GM18511 (cell line): ENCODE measurements around the gene DESI1.
"Not testable (repeated sequence)": the region's sequence is repeated elsewhere in the genome, so short reads cannot be mapped to it uniquely, and the experiment has no call there.

Experiments used
- ATAC-seq: cut with Tn5 transposase; IDR thresholded peaks from one replicate; pipeline ENCODE4 v1.9.1; 2021; ENCODE audit warnings: mild to moderate bottlenecking, moderate library complexity; ENCODE audit not compliant: unreplicated experiment

Gene DESI1

GRCh38 chr22:41562461-41562860, 58.4 kb downstream of the DESI1 start:
- no peak for ATAC-seq

- ATAC-seq = no peak
These were observed 59.1 kb downstream of the DESI1 start for GRCh38 chr22:41561788-41562187.

- ATAC-seq = no peak
These were observed 59.5 kb downstream of the DESI1 start for GRCh38 chr22:41561335-41561734.

- ATAC-seq = no peak
These were observed 60.8 kb downstream of the DESI1 start for GRCh38 chr22:41560095-41560471.

GRCh38 chr22:41558241-41558630, 62.6 kb downstream of the DESI1 start:
- ATAC-seq = not testable (repeated sequence)

- ATAC-seq = no peak
These were observed 63.2 kb downstream of the DESI1 start for GRCh38 chr22:41557401-41558240.

- no peak for ATAC-seq
These were observed 64.3 kb downstream of the DESI1 start for GRCh38 chr22:41556561-41556960.

- no peak for ATAC-seq
These were observed 65.4 kb downstream of the DESI1 start for GRCh38 chr22:41555325-41555982.

GRCh38 chr22:41551877-41552582, 68.8 kb downstream of the DESI1 start:
- no peak for ATAC-seq

GRCh38 chr22:41550952-41551491, 69.8 kb downstream of the DESI1 start:
- ATAC-seq = no peak

- no peak for ATAC-seq
These were observed 72.0 kb downstream of the DESI1 start for GRCh38 chr22:41548830-41549211.
